OCI-LY7 (cell line): Measurements from ENCODE around the gene LRRC10. TPM values are rescaled to one million over a fixed set of nuclear protein-coding genes. Genes with fewer than 3 reads are reported as not detected.

Experiments used
- BruUV-seq: library from RNA; stranded (reverse); fragments of 400-500 nt; replicated peaks from 2 replicates; lab custom pipeline; 2021; lab: Mats Ljungman, UMichigan
- CTCF ChIA-PET: fragments of 300-600 bp; sonication (Branson Sonifier 250); formaldehyde crosslinking; loops from one replicate; lab custom pipeline; 2022; ENCODE audit warnings: antibody characterized with exemption; ENCODE audit not compliant: unreplicated experiment; lab: Charles Lee
- POLR2A ChIA-PET: fragments of 300-600 bp; sonication (Branson Sonifier 250); formaldehyde crosslinking; loops from one replicate; lab custom pipeline; 2022; ENCODE audit warnings: antibody characterized with exemption; lab: Charles Lee
- DNase-seq: peaks from one replicate; pipeline ENCODE4 v3.0.0-alpha.2; 2015; ENCODE audit warnings: low spot score
- H2AFZ ChIP-seq: fragments of 200-600 bp; sonication (generic), shearing (Covaris generic); 2 replicates; pipeline ENCODE4 v1.6.1; 2014; ENCODE audit warnings: mild to moderate bottlenecking, antibody characterized with exemption, low read length, moderate library complexity
- H3K27ac ChIP-seq: fragments of 200-600 bp; sonication (generic); 2 replicates; pipeline ENCODE4 v1.5.1; 2014; ENCODE audit warnings: mixed run types, low read depth, mild to moderate bottlenecking, moderate library complexity, low read length, inconsistent platforms; ENCODE audit not compliant: poor library complexity, severe bottlenecking
- H3K36me3 ChIP-seq: fragments of 200-600 bp; sonication (generic); 2 replicates; pipeline ENCODE4 v1.6.1; 2014; ENCODE audit warnings: mild to moderate bottlenecking, antibody characterized with exemption, low read length, moderate library complexity, mixed read lengths; ENCODE audit not compliant: insufficient read depth
- H3K4me1 ChIP-seq: fragments of 200-600 bp; sonication (generic); 2 replicates; pipeline ENCODE4 v1.5.1; 2014; ENCODE audit warnings: mild to moderate bottlenecking, low read length; ENCODE audit not compliant: insufficient read depth, poor library complexity, severe bottlenecking
- H3K4me2 ChIP-seq: fragments of 200-600 bp; sonication (generic); 2 replicates; pipeline ENCODE4 v1.6.1; 2014; ENCODE audit warnings: mild to moderate bottlenecking, low read length
- H3K4me3 ChIP-seq: fragments of 200-600 bp; sonication (generic); 2 replicates; pipeline ENCODE4 v1.5.1; 2014; ENCODE audit warnings: mild to moderate bottlenecking, low read depth, low read length; ENCODE audit not compliant: poor library complexity, severe bottlenecking
- H3K79me2 ChIP-seq: fragments of 200-600 bp; sonication (generic); 2 replicates; pipeline ENCODE4 v1.6.1; 2016; ENCODE audit warnings: low read depth, mild to moderate bottlenecking, low read length, moderate library complexity, mixed read lengths; ENCODE audit not compliant: insufficient read depth
- H3K9me2 ChIP-seq: fragments of 200-600 bp; sonication (generic); 2 replicates; pipeline ENCODE4 v1.6.1; 2016; ENCODE audit warnings: mild to moderate bottlenecking, low read length, mixed read lengths; ENCODE audit not compliant: insufficient read depth
- H3K9me3 ChIP-seq: fragments of 200-600 bp; sonication (generic); 2 replicates; pipeline ENCODE4 v1.6.1; 2014; ENCODE audit warnings: mild to moderate bottlenecking, mixed run types, low read length, mixed read lengths
- H4K20me1 ChIP-seq: fragments of 200-600 bp; sonication (generic); 2 replicates; pipeline ENCODE4 v1.6.1; 2014; ENCODE audit warnings: mild to moderate bottlenecking, antibody characterized with exemption, low read length, moderate library complexity, mixed read lengths; ENCODE audit not compliant: insufficient read depth
- EZH2phosphoT487 ChIP-seq: fragments of 200-600 bp; sonication (generic); IDR thresholded peaks from 2 replicates; pipeline ENCODE4 v1.6.1; 2018; ENCODE audit warnings: low read depth, borderline replicate concordance, mild to moderate bottlenecking, mixed run types, antibody characterized with exemption, low read length, moderate library complexity, mixed read lengths
- intact Hi-C: fragments of 100-400 bp; cut with micrococcal nuclease; formaldehyde crosslinking; loops from one replicate; pipeline ENCODE4 v1.10.0; 2022; ENCODE audit not compliant: unreplicated experiment
- total RNA-seq, 2 experiments: library from RNA; depleted of rRNA in 1 of 2; stranded (reverse); fragments of >200 nt in 1 of 2; shearing (Covaris generic) in 1 of 2; gene quantifications; 2 replicates each; pipeline ENCODE4 v1.2.3, GENCODE V29; 2014 to 2022
- TF ChIP-seq, protein P1 (sequence below): fragments of 200-600 bp; sonication (generic); conservative IDR thresholded peaks from 2 replicates; pipeline ENCODE4 v1.5.1; 2014; ENCODE audit warnings: mild to moderate bottlenecking, antibody characterized with exemption, low read length, moderate library complexity, mixed read lengths

The LRRC10 gene
- total RNA-seq, 2 experiments from 2014 or later, result not detected

DNA sequence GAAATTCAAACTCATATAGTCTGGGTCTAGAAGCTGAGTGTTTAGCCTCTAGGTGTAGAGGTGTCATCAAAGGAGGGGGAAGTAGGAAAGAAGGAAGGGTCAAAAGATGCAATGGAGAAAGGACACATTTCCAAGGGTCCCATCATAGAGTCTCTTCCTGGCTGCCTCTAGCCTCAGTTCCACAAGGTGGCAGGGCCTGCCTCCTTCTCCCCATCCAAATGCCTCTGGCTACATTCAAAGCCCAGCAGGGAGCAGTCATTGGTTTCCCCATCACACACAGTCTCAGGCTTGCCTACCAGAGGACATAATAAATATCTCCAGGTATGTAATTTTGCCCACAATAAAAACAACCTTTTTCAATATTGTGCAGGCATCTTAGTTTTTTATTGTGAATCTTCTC, 27.5 kb downstream of the LRRC10 start:
- Histone ChIP-seq H3K9me3 (no peaks in the 10 kb centered on the region), H4K20me1 (0 out of 2 replicates have a peak, but pooled peaks cover 4% of the 10 kb centered on the region), H3K36me3 (peaks cover 22% of the 10 kb centered on the region), H3K4me3 (no peak overlapping the region), H3K4me2 (no peak overlapping the region), H2AFZ (peak overlapping the region; percentile 24), H3K79me2 (peaks cover 28% of the 10 kb centered on the region), H3K4me1 (peaks cover 18% of the 10 kb centered on the region), H3K9me2 (no peaks in the 10 kb centered on the region), H3K27ac (no peak overlapping the region)
- DNase-seq, result peak; percentile 24
- CTCF ChIA-PET, result no interaction called here
- POLR2A ChIA-PET, result interaction anchor here (1.1 to 1.2 kb wide), 2 partner anchors 35 to 262 kb away, joined by 3 to 4 read pairs; no protein-coding TSS in a partner anchor
- BruUV-seq, result no TSS peak
- TF ChIP-seq EZH2phosphoT487, result no peak
- TF ChIP-seq, protein P1, sequence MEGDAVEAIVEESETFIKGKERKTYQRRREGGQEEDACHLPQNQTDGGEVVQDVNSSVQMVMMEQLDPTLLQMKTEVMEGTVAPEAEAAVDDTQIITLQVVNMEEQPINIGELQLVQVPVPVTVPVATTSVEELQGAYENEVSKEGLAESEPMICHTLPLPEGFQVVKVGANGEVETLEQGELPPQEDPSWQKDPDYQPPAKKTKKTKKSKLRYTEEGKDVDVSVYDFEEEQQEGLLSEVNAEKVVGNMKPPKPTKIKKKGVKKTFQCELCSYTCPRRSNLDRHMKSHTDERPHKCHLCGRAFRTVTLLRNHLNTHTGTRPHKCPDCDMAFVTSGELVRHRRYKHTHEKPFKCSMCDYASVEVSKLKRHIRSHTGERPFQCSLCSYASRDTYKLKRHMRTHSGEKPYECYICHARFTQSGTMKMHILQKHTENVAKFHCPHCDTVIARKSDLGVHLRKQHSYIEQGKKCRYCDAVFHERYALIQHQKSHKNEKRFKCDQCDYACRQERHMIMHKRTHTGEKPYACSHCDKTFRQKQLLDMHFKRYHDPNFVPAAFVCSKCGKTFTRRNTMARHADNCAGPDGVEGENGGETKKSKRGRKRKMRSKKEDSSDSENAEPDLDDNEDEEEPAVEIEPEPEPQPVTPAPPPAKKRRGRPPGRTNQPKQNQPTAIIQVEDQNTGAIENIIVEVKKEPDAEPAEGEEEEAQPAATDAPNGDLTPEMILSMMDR, result peak; percentile 43; the same call in 1 of the 2 replicates
- intact Hi-C loops, result no loop called here

- Histone ChIP-seq H3K79me2 (no peaks in the 10 kb centered on the region), H3K4me1 (peaks cover 9% of the 10 kb centered on the region), H3K27ac (no peak overlapping the region), H3K9me3 (no peaks in the 10 kb centered on the region), H3K9me2 (no peaks in the 10 kb centered on the region), H3K4me2 (no peak overlapping the region), H4K20me1 (no peaks in the 10 kb centered on the region), H3K4me3 (no peak overlapping the region), H2AFZ (no peak overlapping the region), H3K36me3 (peaks cover 8% of the 10 kb centered on the region; the same call in 1 of the 2 replicates)
- TF ChIP-seq EZH2phosphoT487, result no peak
- TF ChIP-seq, protein P1, result no peak
- ChIA-PET POLR2A (interaction anchor here (0.6 to 1.7 kb wide), 2 partner anchors 10 to 249 kb away, joined by 3 read pairs; no protein-coding TSS in a partner anchor), CTCF (no interaction called here)
- BruUV-seq, result no TSS peak
- intact Hi-C loops, result no loop called here
- DNase-seq, result no peak
Measured at GRCh38 chr12:69580074-69580473, 30.6 kb downstream of the LRRC10 start.

DNA sequence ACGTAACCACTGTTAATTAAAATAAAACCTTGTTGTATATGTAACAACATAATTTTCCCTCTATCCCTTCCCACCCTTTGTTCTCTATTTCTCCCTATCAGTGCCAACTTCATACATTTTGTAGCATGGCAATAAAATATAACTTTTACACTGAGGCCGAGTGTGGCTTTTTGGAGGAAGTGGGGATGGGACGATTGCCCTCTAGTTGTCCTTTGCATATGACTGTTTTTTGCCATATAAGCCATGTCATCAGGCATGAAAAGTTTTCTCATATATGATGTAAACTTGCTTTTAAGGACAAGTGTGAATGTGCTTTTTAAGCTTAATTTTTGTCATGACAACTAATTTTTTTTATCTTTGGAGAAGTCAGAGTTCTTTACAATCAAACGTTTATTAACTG, 31.7 kb downstream of the LRRC10 start:
- peaks cover 6% of the 10 kb centered on the region for H3K4me1 ChIP-seq
- POLR2A ChIA-PET, result interaction anchor here (0.8 to 1.7 kb wide), 2 partner anchors 9 to 21 kb away, joined by 3 read pairs; no protein-coding TSS in a partner anchor
- H3K9me2 ChIP-seq, result no peaks in the 10 kb centered on the region
- DNase-seq, result no peak
- H3K79me2 ChIP-seq, result no peaks in the 10 kb centered on the region
- TF ChIP-seq EZH2phosphoT487, result no peak
- TF ChIP-seq, protein P1, result peak; percentile 42
- no peak overlapping the region for H3K27ac ChIP-seq
- BruUV-seq, result no TSS peak
- H3K36me3 ChIP-seq, result peaks cover 19% of the 10 kb centered on the region
- no peak overlapping the region for H3K4me3 ChIP-seq
- H3K4me2 ChIP-seq, result no peak overlapping the region
- CTCF ChIA-PET, result no interaction called here
- no peaks in the 10 kb centered on the region for H4K20me1 ChIP-seq
- no peaks in the 10 kb centered on the region for H3K9me3 ChIP-seq
- intact Hi-C loops, result loop anchor here (10.0 kb wide), 1 partner anchor 424 kb away; no protein-coding TSS in a partner anchor
- H2AFZ ChIP-seq, result no peak overlapping the region
